CD4-positive, alpha-beta T cell treated with Interleukin-17A for 1 hour (primary cell): Measurements from ENCODE around the gene TSPYL4.

Experiments used
- DNase-seq: peaks from one replicate; pipeline ENCODE4 v3.0.0-alpha.2; 2020

Gene TSPYL4

GRCh38 chr6:116221067-116221466 is 32.8 kb downstream of the TSPYL4 start:
- no peak for DNase-seq

GRCh38 chr6:116218866-116219265 is 35.0 kb downstream of the TSPYL4 start:
- no peak for DNase-seq

GRCh38 chr6:116218172-116218633 is 35.7 kb downstream of the TSPYL4 start:
- DNase-seq, result peak; percentile 9

- peak; percentile 60 for DNase-seq
Observed at GRCh38 chr6:116217069-116217468, 36.8 kb downstream of the TSPYL4 start.

- DNase-seq, result no peak
Observed at GRCh38 chr6:116215414-116215813, 38.5 kb downstream of the TSPYL4 start.

GRCh38 chr6:116214681-116215080 is 39.2 kb downstream of the TSPYL4 start:
- no peak for DNase-seq

- no peak for DNase-seq
Observed at GRCh38 chr6:116210750-116211425, 43.0 kb downstream of the TSPYL4 start.

- DNase-seq, result no peak
Observed at GRCh38 chr6:116210316-116210715, 43.6 kb downstream of the TSPYL4 start.

GRCh38 chr6:116208056-116208785 is 45.7 kb downstream of the TSPYL4 start:
- no peak for DNase-seq

- DNase-seq, result no peak
Observed at GRCh38 chr6:116206231-116206903, 47.5 kb downstream of the TSPYL4 start.

GRCh38 chr6:116205281-116205680 is 48.6 kb downstream of the TSPYL4 start:
- DNase-seq, result no peak

GRCh38 chr6:116201538-116201937 is 52.3 kb downstream of the TSPYL4 start:
- no peak for DNase-seq

- DNase-seq, result no peak
Observed at GRCh38 chr6:116200619-116201249, 53.1 kb downstream of the TSPYL4 start.
